ENCODE results near the gene GPM6B.

Gene GPM6B

GRCh38 chrX:13821738-13822137 lies 4.8 kb upstream of the GPM6B start:
- no peak for DNase-seq

- no peak for DNase-seq
Observed at GRCh38 chrX:13816176-13816575, 717 bp downstream of the GPM6B start.

GRCh38 chrX:13815664-13816063 lies 1.2 kb downstream of the GPM6B start:
- no peak for DNase-seq

GRCh38 chrX:13808865-13809264 lies 8.0 kb downstream of the GPM6B start:
- no peak for DNase-seq

GRCh38 chrX:13808293-13808692 lies 8.6 kb downstream of the GPM6B start:
- no peak for DNase-seq

GRCh38 chrX:13805241-13805640 lies 11.7 kb downstream of the GPM6B start:
- DNase-seq, result no peak

GRCh38 chrX:13803116-13803515 lies 13.8 kb downstream of the GPM6B start:
- no peak for DNase-seq

GRCh38 chrX:13798184-13798583 lies 18.7 kb downstream of the GPM6B start:
- no peak for DNase-seq

- no peak for DNase-seq
Observed at GRCh38 chrX:13797512-13797911, 19.4 kb downstream of the GPM6B start.

- no peak for DNase-seq
Observed at GRCh38 chrX:13794417-13794816, 22.5 kb downstream of the GPM6B start.

- no peak for DNase-seq
Observed at GRCh38 chrX:13793897-13794296, 23.0 kb downstream of the GPM6B start.

- DNase-seq, result no peak
Observed at GRCh38 chrX:13791559-13791958, 25.3 kb downstream of the GPM6B start.

- DNase-seq, result no peak
Observed at GRCh38 chrX:13791145-13791544, 25.7 kb downstream of the GPM6B start.

- DNase-seq, result no peak
Observed at GRCh38 chrX:13790206-13791131, 26.4 kb downstream of the GPM6B start.

GRCh38 chrX:13786048-13786447 lies 30.8 kb downstream of the GPM6B start:
- DNase-seq, result no peak

GRCh38 chrX:13780868-13781427 lies 35.9 kb downstream of the GPM6B start:
- DNase-seq, result no peak

GRCh38 chrX:13778916-13779315 lies 38.0 kb downstream of the GPM6B start:
- no peak for DNase-seq

GRCh38 chrX:13776387-13776786 lies 40.5 kb downstream of the GPM6B start:
- no peak for DNase-seq

- no peak for DNase-seq
Observed at GRCh38 chrX:13775837-13776236, 41.1 kb downstream of the GPM6B start.

- DNase-seq, result no peak
Observed at GRCh38 chrX:13774696-13775095, 42.2 kb downstream of the GPM6B start.

GRCh38 chrX:13770013-13770535 lies 46.8 kb downstream of the GPM6B start:
- DNase-seq, result no peak

GRCh38 chrX:13768939-13769338 lies 48.0 kb downstream of the GPM6B start:
- DNase-seq, result no peak

- no peak for DNase-seq
Observed at GRCh38 chrX:13764765-13765164, 52.1 kb downstream of the GPM6B start.

GRCh38 chrX:13764281-13764680 lies 52.6 kb downstream of the GPM6B start:
- DNase-seq, result no peak

Data from effector CD4-positive, alpha-beta T cell (primary cell).